ENCODE measurements around the gene PYY. TPM values are rescaled to one million over a fixed set of nuclear protein-coding genes. Genes with fewer than 3 reads are reported as not detected.

Gene PYY
- total RNA-seq, 4 donors from 2014 or later: 2.0 TPM; not detected in 3

- no peak for TF ChIP-seq EP300 (IDR thresholded peaks at IDR 0.05)
- TF ChIP-seq POLR2A (IDR thresholded peaks at IDR 0.05): no peak
- TF ChIP-seq, protein P1, sequence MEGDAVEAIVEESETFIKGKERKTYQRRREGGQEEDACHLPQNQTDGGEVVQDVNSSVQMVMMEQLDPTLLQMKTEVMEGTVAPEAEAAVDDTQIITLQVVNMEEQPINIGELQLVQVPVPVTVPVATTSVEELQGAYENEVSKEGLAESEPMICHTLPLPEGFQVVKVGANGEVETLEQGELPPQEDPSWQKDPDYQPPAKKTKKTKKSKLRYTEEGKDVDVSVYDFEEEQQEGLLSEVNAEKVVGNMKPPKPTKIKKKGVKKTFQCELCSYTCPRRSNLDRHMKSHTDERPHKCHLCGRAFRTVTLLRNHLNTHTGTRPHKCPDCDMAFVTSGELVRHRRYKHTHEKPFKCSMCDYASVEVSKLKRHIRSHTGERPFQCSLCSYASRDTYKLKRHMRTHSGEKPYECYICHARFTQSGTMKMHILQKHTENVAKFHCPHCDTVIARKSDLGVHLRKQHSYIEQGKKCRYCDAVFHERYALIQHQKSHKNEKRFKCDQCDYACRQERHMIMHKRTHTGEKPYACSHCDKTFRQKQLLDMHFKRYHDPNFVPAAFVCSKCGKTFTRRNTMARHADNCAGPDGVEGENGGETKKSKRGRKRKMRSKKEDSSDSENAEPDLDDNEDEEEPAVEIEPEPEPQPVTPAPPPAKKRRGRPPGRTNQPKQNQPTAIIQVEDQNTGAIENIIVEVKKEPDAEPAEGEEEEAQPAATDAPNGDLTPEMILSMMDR (IDR thresholded peaks at IDR 0.05): no peak
- Histone ChIP-seq H3K36me3 (no peaks in the 10 kb centered on the region), H3K4me3 (no peak overlapping the region), H3K9me3 (no peaks in the 10 kb centered on the region), H3K27ac (no peak overlapping the region), H3K4me1 (peaks cover 0 to 20% (median 6%) of the 10 kb centered on the region in 4 donors), H3K27me3 (peaks cover 0 to 49% of the 10 kb centered on the region in 2 donors)
- WGBS, 2 donors: 65 to 76% methylated on average over 8 of the region's 8 CpGs
- no peak for DNase-seq (ENCODE audit: low spot score in 2 of 2)
Observed at GRCh38 chr17:43911904-43912303, 41.8 kb downstream of the PYY start.

DNA sequence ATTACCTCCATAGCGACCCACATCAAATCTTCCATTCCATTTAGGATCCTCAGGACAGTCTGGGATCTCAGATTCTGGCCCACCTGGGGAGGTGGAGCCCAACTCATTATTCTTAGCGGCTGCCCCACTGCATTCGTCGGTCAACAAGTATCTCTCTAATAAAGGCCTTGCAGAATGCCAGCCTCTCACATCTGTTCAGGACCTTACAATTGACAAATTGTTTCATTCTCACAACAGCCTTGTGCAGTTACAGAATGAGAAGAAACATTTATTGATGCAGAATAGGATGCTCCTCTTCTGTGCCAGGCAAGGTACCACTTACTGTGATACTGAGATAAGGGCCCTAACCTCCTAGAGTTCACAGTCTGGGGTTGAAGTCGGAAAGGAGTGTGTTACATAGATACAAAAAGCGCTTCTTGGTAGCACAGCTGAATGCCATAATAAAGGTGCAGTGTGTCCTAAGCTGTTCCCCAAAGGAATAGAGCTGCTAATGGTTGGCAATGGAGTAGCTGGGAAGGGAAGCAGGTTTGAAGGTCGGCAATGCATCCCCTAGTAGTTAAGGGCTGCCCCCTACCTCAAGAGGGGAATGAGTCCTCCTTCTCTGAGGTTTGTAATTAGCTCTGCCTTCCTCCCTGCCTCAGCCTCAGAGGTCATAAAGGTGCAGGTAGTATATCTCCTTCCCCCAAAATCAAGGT lies 44.1 kb downstream of the PYY start:
- TF ChIP-seq EP300 (IDR thresholded peaks at IDR 0.05): no peak
- TF ChIP-seq, protein P1 (IDR thresholded peaks at IDR 0.05): no peak

GRCh38 chr17:43907998-43908721 lies 45.6 kb downstream of the PYY start:
- DNase-seq (ENCODE audit: low spot score in 2 of 2): peak; percentile 23 to 72
- no peaks in the 10 kb centered on the region for H3K36me3 ChIP-seq
- WGBS, 2 donors: 13 to 15% methylated on average over 26 of the region's 26 CpGs
- H3K4me1 ChIP-seq: peaks cover 0 to 37% (median 18%) of the 10 kb centered on the region in 4 donors
- H3K4me3 ChIP-seq: peak overlapping the region; percentile 55 to 68 (median 65)
- no peaks in the 10 kb centered on the region for H3K9me3 ChIP-seq
- H3K27ac ChIP-seq: peak overlapping the region; percentile 78 to 90 (median 78)
- peaks cover 0 to 62% of the 10 kb centered on the region in 2 donors for H3K27me3 ChIP-seq
- TF ChIP-seq EP300 (IDR thresholded peaks at IDR 0.05): peak in 1 of 2 donors; percentile 44
- TF ChIP-seq POLR2A (IDR thresholded peaks at IDR 0.05): no peak

More for the DNA sequence above, 44.1 kb downstream of the PYY start:
- Histone ChIP-seq H3K9me3 (no peaks in the 10 kb centered on the region), H3K36me3 (no peaks in the 10 kb centered on the region), H3K27me3 (peaks cover 0 to 51% of the 10 kb centered on the region in 2 donors), H3K4me1 (peaks cover 0 to 37% (median 18%) of the 10 kb centered on the region in 4 donors), H3K27ac (no peak overlapping the region), H3K4me3 (no peak overlapping the region)
- WGBS, 2 donors: 56 to 59% methylated on average over 7 of the region's 7 CpGs
- no peak for DNase-seq (ENCODE audit: low spot score in 2 of 2)

GRCh38 chr17:43907425-43907981 lies 46.2 kb downstream of the PYY start, which contains the start of gene MPP2:
TSS of gene MPP2 (minus strand) at chr17:43907536. CDS start at chr17:43904460, 3,076 bp downstream.
- peak within 1 kb of the TSS; percentile 55 to 68 (median 65) for H3K4me3 ChIP-seq
- H3K27ac ChIP-seq: peak within 1 kb of the TSS; percentile 78 to 90 (median 78)
- peak; percentile 25 to 59 for DNase-seq (ENCODE audit: low spot score in 2 of 2)
- TF ChIP-seq, protein P1 (IDR thresholded peaks at IDR 0.05): peak in 3 of 5 experiments; percentile 14 to 57 (median 17)
- TF ChIP-seq EP300 (IDR thresholded peaks at IDR 0.05) (no peak), POLR2A (IDR thresholded peaks at IDR 0.05) (peak in 1 of 2 donors; percentile 38)
- no peaks in the 10 kb centered on the region for H3K36me3 ChIP-seq
- WGBS, 2 donors: 0 to 2% methylated on average over 29 to 35 of the region's 36 CpGs
- peaks cover 0 to 62% of the 10 kb centered on the region in 2 donors for H3K27me3 ChIP-seq
- H3K9me3 ChIP-seq: no peaks in the 10 kb centered on the region
- H3K4me1 ChIP-seq: peaks cover 0 to 37% (median 18%) of the 10 kb centered on the region in 4 donors

DNA sequence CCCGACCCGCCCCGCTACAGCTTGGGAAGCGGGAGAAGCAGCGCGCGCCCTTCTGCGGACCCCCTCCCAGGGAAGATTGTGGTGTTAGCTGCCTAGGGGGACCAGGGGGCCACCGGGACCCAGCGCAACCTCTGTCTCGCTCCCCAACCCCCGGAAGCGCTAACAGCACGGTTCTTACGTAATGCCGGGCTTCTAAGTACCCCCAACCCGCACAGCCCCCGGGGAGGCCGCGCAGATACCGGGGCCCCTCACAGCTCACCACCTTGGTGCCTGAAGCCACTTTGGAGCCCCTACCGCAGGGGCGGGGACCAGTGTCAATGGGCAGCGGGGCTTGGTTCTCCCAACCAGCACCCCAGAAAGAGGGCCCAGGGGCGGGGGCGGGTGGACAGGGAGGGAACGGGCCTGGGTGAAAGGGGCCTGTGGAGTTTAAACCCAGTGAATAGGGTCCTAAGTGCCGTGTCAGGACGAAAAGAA lies 46.8 kb downstream of the PYY start:
- H3K4me1 ChIP-seq: peaks cover 0 to 37% (median 18%) of the 10 kb centered on the region in 4 donors
- H3K27me3 ChIP-seq: peaks cover 0 to 62% of the 10 kb centered on the region in 2 donors
- TF ChIP-seq POLR2A (IDR thresholded peaks at IDR 0.05): no peak
- no peak for TF ChIP-seq EP300 (IDR thresholded peaks at IDR 0.05)
- TF ChIP-seq, protein P1 (IDR thresholded peaks at IDR 0.05): no peak
- H3K9me3 ChIP-seq: no peaks in the 10 kb centered on the region
- no peaks in the 10 kb centered on the region for H3K36me3 ChIP-seq
- WGBS, 2 donors: 1% methylated on average over 19 to 27 of the region's 29 CpGs
- peak overlapping the region; percentile 55 to 68 (median 65) for H3K4me3 ChIP-seq
- peak overlapping the region; percentile 78 to 90 (median 78) for H3K27ac ChIP-seq
- DNase-seq (ENCODE audit: low spot score in 2 of 2): peak in 1 of 2 donors; percentile 9

Data from tibial nerve (tissue), 4 donors.